Thyroid gland (tissue), 4 donors: ENCODE data around the gene SCOC. TPM values are rescaled to one million over a fixed set of nuclear protein-coding genes. Genes with fewer than 3 reads are reported as not detected.

Experiments used
- DNase-seq, 2 donors: peaks; one replicate each; pipeline ENCODE4 v3.0.0-alpha.2; 2019
- H3K27ac ChIP-seq, 3 donors: fragments of 200-600 bp; sonication (generic); 1 replicate in 2 of 3; 2 replicates in 1 of 3; pipeline ENCODE4 v1.5.1; 2016 to 2019; ENCODE audit warnings: mild to moderate bottlenecking in 1 of 3, moderate library complexity in 1 of 3
- H3K27me3 ChIP-seq: fragments of 200-600 bp; sonication (generic); one replicate; pipeline ENCODE4 v1.5.1; 2019
- H3K36me3 ChIP-seq, 2 donors: fragments of 200-600 bp; sonication (generic); one replicate each; pipeline ENCODE4 v1.5.1; 2016 to 2019
- H3K4me1 ChIP-seq, 2 donors: fragments of 200-600 bp; sonication (generic); one replicate each; pipeline ENCODE4 v1.5.1; 2017 to 2019
- H3K4me3 ChIP-seq, 3 donors: fragments of 200-600 bp; sonication (generic); replicated peaks in 1 of 3; 1 replicate in 2 of 3; 2 replicates in 1 of 3; pipeline ENCODE4 v1.5.1; 2016; ENCODE audit warnings: mild to moderate bottlenecking in 1 of 3
- H3K9me3 ChIP-seq: fragments of 200-600 bp; sonication (generic); one replicate; pipeline ENCODE4 v1.5.1; 2017
- CTCF ChIP-seq, 6 experiments: fragments of 200-600 bp in 3 of 6; fragments of 450-650 bp in 3 of 6; sonication (generic) in 3 of 6; IDR thresholded peaks; one replicate each; pipeline ENCODE4 v1.5.1; 2016 to 2019; ENCODE audit warnings: antibody characterized with exemption in 6 of 6, mild to moderate bottlenecking in 2 of 6, inconsistent platforms in 1 of 6, moderate library complexity in 1 of 6
- POLR2A ChIP-seq, 2 donors: fragments of 450-650 bp; IDR thresholded peaks; one replicate each; pipeline ENCODE4 v1.6.1; 2017; ENCODE audit warnings: antibody characterized with exemption in 2 of 2, mild to moderate bottlenecking in 2 of 2, moderate library complexity in 1 of 2
- WGBS, 2 donors: methylation state at CpG; one replicate each; pipeline ENCODE4 v1.1.5; 2017; 5-methylcytosine and 5-hydroxymethylcytosine counted together
- intact Hi-C: fragments of 100-400 bp; cut with DNase I; formaldehyde crosslinking; loops from one replicate; pipeline ENCODE4 v1.15.1; 2023
- total RNA-seq, 4 donors: library from RNA; depleted of rRNA; stranded (reverse); fragments of >200 nt; gene quantifications; one replicate each; pipeline ENCODE4 v1.2.3, GENCODE V29; 2016

The SCOC gene
- total RNA-seq, 4 donors from 2014 or later = 62.0 to 71.4 (median 66.0) TPM

- DNase-seq = no peak
- TF ChIP-seq POLR2A (IDR thresholded peaks at IDR 0.05) (no peak), CTCF (IDR thresholded peaks at IDR 0.05) (no peak)
- intact Hi-C loops = no loop called here
- 66 to 72% methylated on average over 7 of the region's 7 CpGs for whole genome bisulfite sequencing, 2 donors
- no peaks in the 10 kb centered on the region for H3K9me3 ChIP-seq
- no peaks in the 10 kb centered on the region for H3K36me3 ChIP-seq
- H3K27me3 ChIP-seq = no peaks in the 10 kb centered on the region
- H3K4me1 ChIP-seq = peaks cover 0 to 9% of the 10 kb centered on the region in 2 donors
- peak overlapping the region in 2 of 3 donors; percentile 25 to 39 for H3K4me3 ChIP-seq
- no peak overlapping the region for H3K27ac ChIP-seq
These were observed 54.5 kb downstream of the SCOC start for GRCh38 chr4:140427919-140428471.

Other genes starting within 250 kb of the SCOC start
- gene MAML3, start 219.5 kb upstream of the SCOC start, total RNA-seq = 10 to 100 TPM in 2 of 4 donors, 1 to 10 TPM in 2; 5.7 to 14.1 (median 11.4) TPM
- gene CLGN, start 54.0 kb downstream of the SCOC start, total RNA-seq = under 1 TPM in 3 of 4 donors, not detected in 1; 0.11 to 0.39 (median 0.13) TPM
- not detected for gene MGAT4D, start 124.6 kb downstream of the SCOC start, total RNA-seq
- 10 to 100 TPM; 24.7 to 41.9 (median 31.5) TPM for gene ELMOD2, start 150.5 kb downstream of the SCOC start, total RNA-seq
- not detected for gene UCP1, start 195.3 kb downstream of the SCOC start, total RNA-seq